OCI-LY3 (cell line): Measurements from ENCODE around the gene SETD9.

Experiments used
- H2AFZ ChIP-seq: fragments of 200-600, 300-600 bp; shearing (Covaris generic); 2 replicates; pipeline ENCODE4 v1.6.0; 2014; ENCODE audit warnings: antibody characterized with exemption, low read depth, low read length
- H3K27ac ChIP-seq: fragments of 200-600, 300-600 bp; sonication (generic); 2 replicates; pipeline ENCODE4 v1.5.1; 2014; ENCODE audit warnings: mild to moderate bottlenecking, low read length, moderate library complexity, mixed read lengths
- H3K27me3 ChIP-seq: fragments of 200-600, 300-600 bp; sonication (generic); 2 replicates; pipeline ENCODE4 v1.6.1; 2014; ENCODE audit warnings: low read depth, low read length, mixed read lengths
- H3K36me3 ChIP-seq: fragments of 200-600, 300-600 bp; sonication (generic); replicated peaks from 2 replicates; pipeline ENCODE3; 2014; ENCODE audit warnings: low read depth, low read length, mixed read lengths
- H3K4me1 ChIP-seq: fragments of 300-600, 200-600 bp; sonication (generic); 2 replicates; pipeline ENCODE4 v1.6.1; 2014; ENCODE audit warnings: low read length, mixed read lengths
- H3K4me2 ChIP-seq: fragments of 200-600, 300-600 bp; sonication (generic); 2 replicates; pipeline ENCODE4 v1.6.1; 2014; ENCODE audit warnings: low read length, mixed read lengths
- H3K4me3 ChIP-seq: fragments of 300-600, 200-600 bp; sonication (generic); 2 replicates; pipeline ENCODE4 v1.5.1; 2014; ENCODE audit warnings: antibody characterized with exemption, mild to moderate bottlenecking, low read length, moderate library complexity
- H3K79me2 ChIP-seq: fragments of 300-600, 200-600 bp; shearing (Covaris generic); 2 replicates; pipeline ENCODE4 v1.6.1; 2014; ENCODE audit warnings: mild to moderate bottlenecking, low read length, mixed read lengths
- H3K9ac ChIP-seq: fragments of 300-600, 200-600 bp; shearing (Covaris generic); 2 replicates; pipeline ENCODE4 v1.6.0; 2014; ENCODE audit warnings: mild to moderate bottlenecking, low read length, moderate library complexity
- H3K9me3 ChIP-seq: fragments of 200-600, 300-600 bp; shearing (Covaris generic); 2 replicates; pipeline ENCODE4 v1.6.1; 2014; ENCODE audit warnings: low read length, mixed read lengths; ENCODE audit not compliant: insufficient read depth
- H4K20me1 ChIP-seq: fragments of 200-600, 300-600 bp; sonication (generic); 2 replicates; pipeline ENCODE4 v1.6.1; 2016; ENCODE audit warnings: low read length, mixed read lengths; ENCODE audit not compliant: insufficient read depth
- CTCF ChIP-seq: fragments of 200-600, 300-600 bp; sonication (generic); IDR thresholded peaks from 2 replicates; pipeline ENCODE4 v1.5.1; 2014; ENCODE audit warnings: antibody characterized with exemption, low read length, low read depth
- EZH2phosphoT487 ChIP-seq: fragments of 200-600 bp; shearing (Covaris generic); IDR thresholded peaks from 2 replicates; pipeline ENCODE4 v1.6.1; 2018; ENCODE audit warnings: antibody characterized with exemption, mixed run types, low read depth

Gene SETD9

GRCh38 chr5:56896763-56897162 is 12.6 kb upstream of the SETD9 start:
- H3K9ac ChIP-seq: no peak overlapping the region
- H3K4me1 ChIP-seq: peaks cover 5% of the 10 kb centered on the region

GRCh38 chr5:56898213-56898612 is 11.2 kb upstream of the SETD9 start:
- H3K4me1 ChIP-seq: peaks cover 5% of the 10 kb centered on the region
- no peaks in the 10 kb centered on the region for H3K9me3 ChIP-seq
- H3K27ac ChIP-seq: no peak overlapping the region
- no peaks in the 10 kb centered on the region for H3K79me2 ChIP-seq
- no peak overlapping the region for H2AFZ ChIP-seq
- no peaks in the 10 kb centered on the region for H3K27me3 ChIP-seq
- TF ChIP-seq CTCF (no peak), EZH2phosphoT487 (no peak)
- H4K20me1 ChIP-seq: no peaks in the 10 kb centered on the region
- H3K36me3 ChIP-seq: peaks cover 18% of the 10 kb centered on the region
- H3K4me2 ChIP-seq: no peak overlapping the region
- H3K9ac ChIP-seq: no peak overlapping the region
- no peak overlapping the region for H3K4me3 ChIP-seq

More at GRCh38 chr5:56896763-56897162, 12.6 kb upstream of the SETD9 start:
- Histone ChIP-seq H3K9me3 (no peaks in the 10 kb centered on the region), H3K4me3 (no peak overlapping the region), H4K20me1 (no peaks in the 10 kb centered on the region), H3K27me3 (no peaks in the 10 kb centered on the region), H3K36me3 (peaks cover 21% of the 10 kb centered on the region), H3K4me2 (no peak overlapping the region), H2AFZ (no peak overlapping the region), H3K79me2 (no peaks in the 10 kb centered on the region), H3K27ac (no peak overlapping the region)
- TF ChIP-seq EZH2phosphoT487 (no peak), CTCF (no peak)

GRCh38 chr5:56900395-56900794 is 9.0 kb upstream of the SETD9 start:
- H3K27me3 ChIP-seq: no peaks in the 10 kb centered on the region
- H3K27ac ChIP-seq: no peak overlapping the region
- no peaks in the 10 kb centered on the region for H4K20me1 ChIP-seq
- H3K4me3 ChIP-seq: no peak overlapping the region
- no peak for TF ChIP-seq CTCF
- TF ChIP-seq EZH2phosphoT487: no peak
- no peaks in the 10 kb centered on the region for H3K9me3 ChIP-seq
- H3K36me3 ChIP-seq: peaks cover 2% of the 10 kb centered on the region
- no peak overlapping the region for H2AFZ ChIP-seq
- H3K79me2 ChIP-seq: no peaks in the 10 kb centered on the region
- no peak overlapping the region for H3K9ac ChIP-seq
- peaks cover 5% of the 10 kb centered on the region for H3K4me1 ChIP-seq
- peak overlapping the region; percentile 46 for H3K4me2 ChIP-seq

DNA sequence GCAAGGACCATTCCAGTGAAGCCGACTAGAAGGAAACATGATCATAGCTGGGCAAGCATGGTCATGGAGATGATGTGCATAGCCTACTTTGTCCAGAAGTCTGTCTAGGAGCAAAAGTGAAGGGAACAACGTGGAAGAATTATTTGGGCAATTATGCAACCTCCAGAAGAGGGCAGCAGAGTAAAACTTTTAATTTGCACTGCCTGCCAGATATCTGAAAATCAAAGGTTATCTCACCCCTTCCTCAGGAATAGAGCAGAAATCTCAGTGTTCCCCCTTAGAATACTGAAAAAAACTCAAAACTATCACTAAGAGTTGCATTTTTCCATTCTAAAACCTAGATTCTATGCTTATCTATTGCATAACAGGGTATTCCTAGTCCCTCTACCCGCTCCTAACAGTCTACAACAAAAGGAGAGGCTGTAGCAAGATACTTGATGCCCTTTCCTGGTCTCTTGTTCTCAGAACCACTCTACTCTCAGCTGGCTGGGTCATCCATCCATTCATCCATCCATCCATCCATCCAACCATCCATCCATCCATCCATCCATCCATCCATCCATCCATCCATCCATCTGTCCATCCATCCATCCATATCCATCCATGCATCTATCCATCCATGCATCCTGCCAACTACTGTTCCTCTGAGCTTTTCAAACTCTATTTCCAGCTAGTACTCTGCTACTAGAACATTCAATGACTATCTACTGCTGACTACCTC is 8.4 kb upstream of the SETD9 start:
- Histone ChIP-seq H3K9me3 (no peaks in the 10 kb centered on the region), H3K4me2 (peak overlapping the region; percentile 46), H3K36me3 (no peaks in the 10 kb centered on the region), H3K79me2 (no peaks in the 10 kb centered on the region), H2AFZ (no peak overlapping the region), H3K27ac (no peak overlapping the region), H3K4me1 (peaks cover 5% of the 10 kb centered on the region), H3K4me3 (no peak overlapping the region), H4K20me1 (no peaks in the 10 kb centered on the region), H3K27me3 (no peaks in the 10 kb centered on the region), H3K9ac (no peak overlapping the region)
- TF ChIP-seq CTCF (peak; percentile 67), EZH2phosphoT487 (no peak)
